Fibroblast of pulmonary artery (primary cell): ENCODE results near the gene COL10A1.

Experiments used
- DNase-seq: peaks from one replicate; pipeline ENCODE4 v3.0.0-alpha.2; 2010; ENCODE audit warnings: low read depth
- H3K4me3 ChIP-seq: replicated peaks from 2 replicates; pipeline ENCODE4 v1.5.1; 2011; ENCODE audit warnings: low read depth, mild to moderate bottlenecking, control low read depth, low read length, moderate library complexity
- TF ChIP-seq, protein P1 (sequence below): IDR thresholded peaks from 2 replicates; pipeline ENCODE4 v1.5.1; 2011; ENCODE audit warnings: mild to moderate bottlenecking, control low read depth, low read length, inconsistent platforms; ENCODE audit errors: missing control alignments

COL10A1 gene

GRCh38 chr6:116126032-116126431 lies at the start of gene COL10A1:
Gene COL10A1, minus strand, starts transcription at chr6:116126132. Its CDS starts 640 bp downstream, at chr6:116125492.
- DNase-seq, result no peak
- H3K4me3 ChIP-seq, result no peak within 1 kb of the TSS
- TF ChIP-seq, protein P1, sequence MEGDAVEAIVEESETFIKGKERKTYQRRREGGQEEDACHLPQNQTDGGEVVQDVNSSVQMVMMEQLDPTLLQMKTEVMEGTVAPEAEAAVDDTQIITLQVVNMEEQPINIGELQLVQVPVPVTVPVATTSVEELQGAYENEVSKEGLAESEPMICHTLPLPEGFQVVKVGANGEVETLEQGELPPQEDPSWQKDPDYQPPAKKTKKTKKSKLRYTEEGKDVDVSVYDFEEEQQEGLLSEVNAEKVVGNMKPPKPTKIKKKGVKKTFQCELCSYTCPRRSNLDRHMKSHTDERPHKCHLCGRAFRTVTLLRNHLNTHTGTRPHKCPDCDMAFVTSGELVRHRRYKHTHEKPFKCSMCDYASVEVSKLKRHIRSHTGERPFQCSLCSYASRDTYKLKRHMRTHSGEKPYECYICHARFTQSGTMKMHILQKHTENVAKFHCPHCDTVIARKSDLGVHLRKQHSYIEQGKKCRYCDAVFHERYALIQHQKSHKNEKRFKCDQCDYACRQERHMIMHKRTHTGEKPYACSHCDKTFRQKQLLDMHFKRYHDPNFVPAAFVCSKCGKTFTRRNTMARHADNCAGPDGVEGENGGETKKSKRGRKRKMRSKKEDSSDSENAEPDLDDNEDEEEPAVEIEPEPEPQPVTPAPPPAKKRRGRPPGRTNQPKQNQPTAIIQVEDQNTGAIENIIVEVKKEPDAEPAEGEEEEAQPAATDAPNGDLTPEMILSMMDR, result no peak

GRCh38 chr6:116175344-116175743 lies 49.4 kb upstream of the COL10A1 start:
- no peak for DNase-seq
- no peak overlapping the region for H3K4me3 ChIP-seq
- TF ChIP-seq, protein P1, result no peak

DNA sequence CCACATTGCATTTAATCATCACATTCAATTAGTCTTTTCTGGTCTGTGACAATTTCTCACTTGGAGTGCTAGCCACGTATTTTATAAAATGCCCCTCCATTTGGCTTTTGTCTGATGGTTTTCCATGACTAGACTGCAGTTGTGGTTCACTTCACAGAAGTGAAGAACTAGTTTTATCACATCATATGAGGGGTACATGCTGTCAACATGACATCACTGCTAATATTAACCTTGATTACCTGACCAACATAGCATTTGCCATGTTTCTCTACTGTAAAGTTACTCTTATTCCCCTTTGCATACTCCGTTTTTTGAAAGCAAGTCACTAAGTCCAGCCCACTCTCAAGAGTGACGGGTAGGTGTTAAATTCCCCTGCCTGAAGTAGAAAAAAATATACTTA lies 48.0 kb upstream of the COL10A1 start:
- TF ChIP-seq, protein P1, result no peak
- DNase-seq, result no peak
- H3K4me3 ChIP-seq, result no peak overlapping the region

DNA sequence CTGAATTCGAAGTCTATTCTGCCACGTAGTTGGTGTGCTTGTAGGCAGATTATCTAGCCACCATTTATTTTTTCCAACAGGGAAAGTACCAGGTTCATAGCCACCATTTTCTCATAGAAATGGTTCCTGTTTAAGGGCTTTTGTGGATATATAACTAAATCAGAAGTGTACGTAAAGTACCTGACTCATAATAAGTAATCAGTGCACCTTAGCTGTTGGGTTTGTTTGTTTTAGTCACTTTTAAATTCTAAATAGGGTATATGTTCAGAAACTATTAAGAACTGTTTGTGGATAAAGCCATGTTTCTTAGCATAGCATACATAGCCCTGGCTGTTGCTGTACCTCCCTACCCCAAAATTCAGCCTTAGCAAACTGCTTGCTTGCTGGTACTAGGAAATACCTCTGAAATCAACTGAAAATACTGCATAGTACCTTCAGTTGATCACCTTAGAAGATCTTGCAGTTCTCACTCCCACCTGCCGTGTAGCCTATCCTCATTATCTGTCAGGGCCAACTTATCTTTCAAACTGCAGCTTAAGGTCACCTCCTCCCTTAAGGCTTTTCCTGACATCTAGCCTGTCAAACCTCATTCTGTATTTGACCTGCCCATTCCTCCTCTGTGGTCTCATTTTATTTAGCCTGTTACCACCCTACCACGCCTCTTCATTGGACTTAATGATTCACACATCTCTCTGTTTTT lies 44.6 kb upstream of the COL10A1 start:
- TF ChIP-seq, protein P1, result no peak
- no peak for DNase-seq
- no peak overlapping the region for H3K4me3 ChIP-seq

DNA sequence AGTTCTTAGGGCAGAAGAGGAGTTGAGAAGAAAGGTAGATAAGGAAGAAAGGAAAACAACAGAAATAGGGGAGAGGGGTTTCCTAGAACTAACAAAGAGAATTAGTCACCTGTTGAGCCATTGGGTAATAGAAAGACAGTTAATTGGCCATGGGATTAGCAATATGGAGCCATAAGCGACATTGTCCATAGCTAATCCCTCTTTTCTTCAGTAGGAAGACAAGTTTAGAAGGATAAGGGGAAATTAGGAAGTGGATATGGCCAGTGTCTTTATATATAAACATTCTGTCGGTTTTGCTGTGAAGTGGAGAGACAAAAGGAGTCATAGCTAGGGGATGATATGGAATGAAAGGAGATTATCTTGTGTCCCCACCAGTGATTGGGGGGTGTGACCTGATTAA lies 43.9 kb upstream of the COL10A1 start:
- no peak overlapping the region for H3K4me3 ChIP-seq
- no peak for DNase-seq
- TF ChIP-seq, protein P1, result no peak

GRCh38 chr6:116168148-116168547 lies 42.2 kb upstream of the COL10A1 start:
- TF ChIP-seq, protein P1, result no peak
- H3K4me3 ChIP-seq, result no peak overlapping the region
- no peak for DNase-seq

- DNase-seq, result no peak
- no peak overlapping the region for H3K4me3 ChIP-seq
- TF ChIP-seq, protein P1, result no peak
These were observed 40.4 kb upstream of the COL10A1 start for GRCh38 chr6:116166369-116166768.
